ENCODE measurements around the gene NOX3.

DNA sequence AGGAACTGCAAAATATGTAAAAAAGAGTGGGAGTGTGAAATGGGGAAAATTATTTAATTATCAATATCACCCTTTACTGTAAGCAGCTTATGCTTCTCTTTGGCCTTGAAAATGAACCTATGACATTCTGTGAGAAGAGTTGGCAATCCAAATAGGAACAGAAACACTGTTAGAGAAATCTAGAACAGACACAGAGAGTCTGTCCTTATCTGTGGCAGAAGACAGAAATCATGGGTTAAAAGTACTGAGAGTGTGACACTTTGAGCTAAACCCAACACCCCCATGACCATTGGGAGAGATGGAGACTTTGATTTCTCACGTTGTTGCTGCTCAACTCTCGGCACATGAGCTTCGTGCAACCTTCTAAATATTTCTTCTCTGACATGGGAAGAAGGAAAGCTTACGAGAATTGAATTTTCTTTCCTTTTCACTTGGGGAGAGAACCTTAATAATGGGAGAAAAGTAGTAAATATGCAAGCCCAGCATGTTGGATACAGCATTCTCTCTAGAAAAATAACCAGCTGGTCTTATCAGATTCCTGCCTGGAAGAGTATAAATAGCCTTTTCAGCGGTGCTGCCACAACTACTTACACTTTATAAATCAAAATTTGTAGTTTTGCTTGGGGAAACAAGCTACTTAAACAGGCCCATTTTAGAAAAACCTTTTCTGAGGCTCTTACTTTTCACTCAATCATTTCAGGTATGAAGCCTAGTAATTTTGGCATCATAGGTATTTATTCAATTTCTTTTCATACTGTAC, 49.4 kb upstream of the NOX3 start:
- TF ChIP-seq, protein P1, sequence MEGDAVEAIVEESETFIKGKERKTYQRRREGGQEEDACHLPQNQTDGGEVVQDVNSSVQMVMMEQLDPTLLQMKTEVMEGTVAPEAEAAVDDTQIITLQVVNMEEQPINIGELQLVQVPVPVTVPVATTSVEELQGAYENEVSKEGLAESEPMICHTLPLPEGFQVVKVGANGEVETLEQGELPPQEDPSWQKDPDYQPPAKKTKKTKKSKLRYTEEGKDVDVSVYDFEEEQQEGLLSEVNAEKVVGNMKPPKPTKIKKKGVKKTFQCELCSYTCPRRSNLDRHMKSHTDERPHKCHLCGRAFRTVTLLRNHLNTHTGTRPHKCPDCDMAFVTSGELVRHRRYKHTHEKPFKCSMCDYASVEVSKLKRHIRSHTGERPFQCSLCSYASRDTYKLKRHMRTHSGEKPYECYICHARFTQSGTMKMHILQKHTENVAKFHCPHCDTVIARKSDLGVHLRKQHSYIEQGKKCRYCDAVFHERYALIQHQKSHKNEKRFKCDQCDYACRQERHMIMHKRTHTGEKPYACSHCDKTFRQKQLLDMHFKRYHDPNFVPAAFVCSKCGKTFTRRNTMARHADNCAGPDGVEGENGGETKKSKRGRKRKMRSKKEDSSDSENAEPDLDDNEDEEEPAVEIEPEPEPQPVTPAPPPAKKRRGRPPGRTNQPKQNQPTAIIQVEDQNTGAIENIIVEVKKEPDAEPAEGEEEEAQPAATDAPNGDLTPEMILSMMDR (IDR thresholded peaks at IDR 0.05), result no peak
- TF ChIP-seq EZH2 (IDR thresholded peaks at IDR 0.05; ENCODE audit: borderline replicate concordance, insufficient read depth, low read depth, low read length, poor library complexity, severe bottlenecking), result no peak

All from B cell (primary cell).